HepG2 (cell line): ENCODE data around the gene ASB16. TPM values are rescaled to one million over a fixed set of nuclear protein-coding genes. Genes with fewer than 3 reads are reported as not detected.
A peak's percentile ranks its signal among the peaks of the same experiment; 100 is the strongest.

Experiments
- BHLHE40 ChIP-seq: IDR thresholded peaks from 2 replicates; pipeline ENCODE4 v1.6.1; 2011; ENCODE audit warnings: low read length, improper control_type of control experiment
- BRD4 ChIP-seq: sonication (generic); formaldehyde crosslinking; IDR thresholded peaks from 2 replicates; pipeline ENCODE4 v1.4.0; 2020; ENCODE audit warnings: missing genetic modification reagents
- CHCHD3 ChIP-seq: sonication (generic); formaldehyde crosslinking; IDR thresholded peaks from 2 replicates; pipeline ENCODE4 v1.8.0; 2022; ENCODE audit warnings: mild to moderate bottlenecking, missing genetic modification reagents, moderate library complexity
- ERF ChIP-seq: IDR thresholded peaks from 2 replicates; pipeline ENCODE4 v1.6.1; 2018; ENCODE audit warnings: missing biosample characterization, missing genetic modification reagents
- ETV5 ChIP-seq: IDR thresholded peaks from 2 replicates; pipeline ENCODE4 v1.6.1; 2018; ENCODE audit warnings: missing biosample characterization, missing genetic modification reagents, inconsistent platforms, borderline replicate concordance
- FOXO4 ChIP-seq: sonication (generic); formaldehyde crosslinking; conservative IDR thresholded peaks from 2 replicates; pipeline ENCODE4 v1.8.1; 2023; ENCODE audit warnings: missing genetic modification reagents
- FOXP1 ChIP-seq, 2 experiments: fragments of 450-650 bp in 1 of 2; IDR thresholded peaks; 2 replicates each; pipeline ENCODE4 v1.6.1; 2017 to 2018; ENCODE audit warnings: antibody characterized with exemption in 1 of 2
- GLI4 ChIP-seq: sonication (generic); formaldehyde crosslinking; IDR thresholded peaks from 2 replicates; pipeline ENCODE4 v1.5.1; 2020; ENCODE audit warnings: missing genetic modification reagents, mild to moderate bottlenecking, moderate library complexity, borderline replicate concordance
- HNF4A ChIP-seq: sonication (generic); formaldehyde crosslinking; IDR thresholded peaks from 2 replicates; pipeline ENCODE4 v1.4.0; 2020; ENCODE audit warnings: missing genetic modification reagents
- HOXA7 ChIP-seq: sonication (generic); formaldehyde crosslinking; IDR thresholded peaks from 2 replicates; pipeline ENCODE4 v1.8.1; 2022; ENCODE audit warnings: mild to moderate bottlenecking, missing genetic modification reagents, moderate library complexity
- LBX2 ChIP-seq: sonication (generic); formaldehyde crosslinking; IDR thresholded peaks from 2 replicates; pipeline ENCODE4 v1.5.0; 2020; ENCODE audit warnings: missing genetic modification reagents, mild to moderate bottlenecking, borderline replicate concordance
- RXRB ChIP-seq: IDR thresholded peaks from 2 replicates; pipeline ENCODE4 v1.6.1; 2016; ENCODE audit warnings: borderline replicate concordance, missing genetic modification reagents, missing compliant biosample characterization
- TFE3 ChIP-seq: IDR thresholded peaks from 2 replicates; pipeline ENCODE4 v1.6.1; 2016
- ZFP41 ChIP-seq: sonication (generic); formaldehyde crosslinking; IDR thresholded peaks from 2 replicates; pipeline ENCODE4 v1.4.0; 2020; ENCODE audit warnings: mild to moderate bottlenecking, missing genetic modification reagents, borderline replicate concordance
- ZKSCAN5 ChIP-seq: sonication (generic); formaldehyde crosslinking; IDR thresholded peaks from 2 replicates; pipeline ENCODE4 v1.5.1; 2020; ENCODE audit warnings: mild to moderate bottlenecking, missing genetic modification reagents
- ZNF101 ChIP-seq: sonication (generic); formaldehyde crosslinking; IDR thresholded peaks from 2 replicates; pipeline ENCODE4 v1.4.0; 2020; ENCODE audit warnings: mild to moderate bottlenecking, low read depth, missing genetic modification reagents, borderline replicate concordance
- ZNF251 ChIP-seq: sonication (generic); formaldehyde crosslinking; IDR thresholded peaks from 2 replicates; pipeline ENCODE4 v1.9.0; 2021; ENCODE audit warnings: mild to moderate bottlenecking, missing genetic modification reagents
- ZNF367 ChIP-seq: sonication (generic); formaldehyde crosslinking; IDR thresholded peaks from 2 replicates; pipeline ENCODE4 v1.4.0; 2020; ENCODE audit warnings: missing genetic modification reagents, borderline replicate concordance
- ZNF446 ChIP-seq: sonication (generic); formaldehyde crosslinking; IDR thresholded peaks from 2 replicates; pipeline ENCODE4 v1.5.0; 2020; ENCODE audit warnings: mild to moderate bottlenecking, missing genetic modification reagents
- ZNF552 ChIP-seq: sonication (generic); formaldehyde crosslinking; IDR thresholded peaks from 2 replicates; pipeline ENCODE4 v1.9.0; 2022; ENCODE audit warnings: missing genetic modification reagents, mild to moderate bottlenecking, borderline replicate concordance
- polyA plus RNA-seq, 8 experiments: library from polyadenylated mRNA; depleted of rRNA in 3 of 8; stranded (reverse) in 7 of 8; unstranded in 1 of 8; fragments of >200 nt; fragmentation: Illumina TruSeq in 4 of 8; extraction: Trizol in 4 of 8; gene quantifications; 2 replicates each; pipeline versions ENCODE4 v1.2.1 to v1.2.3, GENCODE V29; 2011 to 2016; ENCODE audit warnings: low read depth in 4 of 8, missing spikeins in 1 of 8, mixed read lengths in 1 of 8; ENCODE audit not compliant: insufficient read depth in 1 of 8
- total RNA-seq, 5 experiments: library from RNA; depleted of rRNA; stranded (reverse); fragments of >200 nt; fragmentation: Illumina TruSeq; extraction: Trizol; gene quantifications; 2 replicates each; pipeline ENCODE4 v1.2.3, GENCODE V29; 2016; ENCODE audit warnings: low read depth in 1 of 5
- TF ChIP-seq, protein P1 (sequence below): sonication (generic); formaldehyde crosslinking; IDR thresholded peaks from 2 replicates; pipeline ENCODE4 v1.4.0; 2020; ENCODE audit warnings: missing genetic modification reagents
- TF ChIP-seq, protein P2 (sequence below), 2 experiments: sonication (generic) in 1 of 2; formaldehyde crosslinking in 1 of 2; IDR thresholded peaks; 2 replicates each; pipeline versions ENCODE4 v1.4.0 to v1.6.1; 2018 to 2020; ENCODE audit warnings: missing genetic modification reagents in 2 of 2, borderline replicate concordance in 1 of 2, low read depth in 1 of 2, mild to moderate bottlenecking in 1 of 2, missing biosample characterization in 1 of 2

Gene ASB16
- total and polyA plus RNA-seq, 2 of the 13 experiments (the other 11 are each of a cell fraction or from before 2014, with no cell fraction given): 0.07 TPM; not detected in 1

GRCh38 chr17:44220213-44221083 is 49.9 kb downstream of the ASB16 start (continued):
- no peak for TF ChIP-seq TFE3 (CRISPR knock-in tag)
- TF ChIP-seq, protein P1, sequence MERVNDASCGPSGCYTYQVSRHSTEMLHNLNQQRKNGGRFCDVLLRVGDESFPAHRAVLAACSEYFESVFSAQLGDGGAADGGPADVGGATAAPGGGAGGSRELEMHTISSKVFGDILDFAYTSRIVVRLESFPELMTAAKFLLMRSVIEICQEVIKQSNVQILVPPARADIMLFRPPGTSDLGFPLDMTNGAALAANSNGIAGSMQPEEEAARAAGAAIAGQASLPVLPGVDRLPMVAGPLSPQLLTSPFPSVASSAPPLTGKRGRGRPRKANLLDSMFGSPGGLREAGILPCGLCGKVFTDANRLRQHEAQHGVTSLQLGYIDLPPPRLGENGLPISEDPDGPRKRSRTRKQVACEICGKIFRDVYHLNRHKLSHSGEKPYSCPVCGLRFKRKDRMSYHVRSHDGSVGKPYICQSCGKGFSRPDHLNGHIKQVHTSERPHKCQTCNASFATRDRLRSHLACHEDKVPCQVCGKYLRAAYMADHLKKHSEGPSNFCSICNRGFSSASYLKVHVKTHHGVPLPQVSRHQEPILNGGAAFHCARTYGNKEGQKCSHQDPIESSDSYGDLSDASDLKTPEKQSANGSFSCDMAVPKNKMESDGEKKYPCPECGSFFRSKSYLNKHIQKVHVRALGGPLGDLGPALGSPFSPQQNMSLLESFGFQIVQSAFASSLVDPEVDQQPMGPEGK: peak; percentile 34; the same call in 1 of the 2 replicates
- TF ChIP-seq ZNF367: no peak
- no peak for TF ChIP-seq GLI4 (CRISPR knock-in tag)
- no peak for TF ChIP-seq ETV5
- TF ChIP-seq ZKSCAN5 (CRISPR knock-in tag): no peak
- no peak for TF ChIP-seq ZNF251
- TF ChIP-seq ZNF552 (CRISPR knock-in tag): no peak
- no peak for TF ChIP-seq LBX2 (CRISPR knock-in tag)
- 0 out of 2 replicates have a peak, but pooled peaks have one; percentile 17 for TF ChIP-seq ZNF101 (CRISPR knock-in tag)
- TF ChIP-seq RXRB (CRISPR knock-in tag): no peak
- TF ChIP-seq HOXA7 (CRISPR knock-in tag): no peak
- TF ChIP-seq FOXO4: no peak
- no peak for TF ChIP-seq ERF (CRISPR knock-in tag)
- TF ChIP-seq FOXP1 (IDR thresholded peaks at IDR 0.05): no peak
- TF ChIP-seq FOXP1 (CRISPR knock-in tag; IDR thresholded peaks at IDR 0.05): no peak
- no peak for TF ChIP-seq BHLHE40
- no peak for TF ChIP-seq CHCHD3 (CRISPR knock-in tag)
- TF ChIP-seq ZFP41 (CRISPR knock-in tag): no peak
- TF ChIP-seq, protein P2, sequence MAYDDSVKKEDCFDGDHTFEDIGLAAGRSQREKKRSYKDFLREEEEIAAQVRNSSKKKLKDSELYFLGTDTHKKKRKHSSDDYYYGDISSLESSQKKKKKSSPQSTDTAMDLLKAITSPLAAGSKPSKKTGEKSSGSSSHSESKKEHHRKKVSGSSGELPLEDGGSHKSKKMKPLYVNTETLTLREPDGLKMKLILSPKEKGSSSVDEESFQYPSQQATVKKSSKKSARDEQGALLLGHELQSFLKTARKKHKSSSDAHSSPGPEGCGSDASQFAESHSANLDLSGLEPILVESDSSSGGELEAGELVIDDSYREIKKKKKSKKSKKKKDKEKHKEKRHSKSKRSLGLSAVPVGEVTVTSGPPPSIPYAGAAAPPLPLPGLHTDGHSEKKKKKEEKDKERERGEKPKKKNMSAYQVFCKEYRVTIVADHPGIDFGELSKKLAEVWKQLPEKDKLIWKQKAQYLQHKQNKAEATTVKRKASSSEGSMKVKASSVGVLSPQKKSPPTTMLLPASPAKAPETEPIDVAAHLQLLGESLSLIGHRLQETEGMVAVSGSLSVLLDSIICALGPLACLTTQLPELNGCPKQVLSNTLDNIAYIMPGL (CRISPR knock-in tag; IDR thresholded peaks at IDR 0.05; ENCODE audit: borderline replicate concordance in 1 of 2, low read depth in 1 of 2): 0 out of 4 replicates have a peak, but pooled peaks of 1 of the 2 experiments have one; percentile 45
- TF ChIP-seq BRD4 (CRISPR knock-in tag): peak; percentile 63; the same call in 1 of the 2 replicates
- TF ChIP-seq ZNF446 (CRISPR knock-in tag): no peak
- no peak for TF ChIP-seq HNF4A
